Measurements from ENCODE around the gene SHANK2. TPM values are rescaled to one million over a fixed set of nuclear protein-coding genes. Genes with fewer than 3 reads are reported as not detected.

Gene SHANK2
- polyA plus RNA-seq, 1 donor (not counting 4 experiments of a cell fraction or from before 2014, with no cell fraction given) = 0.22 TPM

DNA sequence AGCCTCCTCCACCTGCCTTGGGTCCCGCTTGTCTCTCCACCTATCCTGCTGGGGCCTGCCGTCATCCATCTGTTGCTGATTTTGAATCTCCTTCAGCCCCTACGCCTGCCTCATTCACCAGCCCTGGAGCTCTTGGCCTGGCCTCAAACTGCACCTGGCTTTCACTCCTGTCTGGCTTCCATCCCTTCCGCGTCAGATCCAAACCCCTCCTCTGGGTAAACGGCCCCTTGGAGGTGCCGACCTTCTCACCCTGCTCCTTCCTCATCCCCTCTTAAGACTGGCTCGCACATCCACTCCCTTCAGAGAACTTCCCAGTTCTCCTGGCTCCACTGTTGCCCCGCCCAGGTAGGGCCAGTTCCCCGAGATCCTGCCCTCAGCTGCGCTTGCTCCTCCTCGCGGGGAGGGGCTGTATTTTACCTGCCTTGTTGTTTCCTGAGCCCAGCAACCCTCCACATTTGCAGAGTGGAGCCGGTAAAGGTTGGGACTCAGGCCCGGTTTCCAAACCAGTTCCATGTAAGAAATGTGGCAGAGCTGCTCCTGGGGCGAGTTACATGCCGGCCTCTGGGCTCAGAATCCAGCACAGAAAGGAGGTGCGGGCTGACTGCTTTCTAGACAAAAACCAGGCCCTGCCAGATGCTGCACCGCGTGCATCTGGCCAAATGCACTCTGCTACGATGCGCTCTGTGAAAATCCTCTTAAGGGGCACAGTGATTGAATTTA, 13.9 kb upstream of the SHANK2 start:
- no peaks in the 10 kb centered on the region for H3K27me3 ChIP-seq (ENCODE audit: control insufficient read depth, extremely low read depth, insufficient read depth, low read length)
- H3K4me1 ChIP-seq (ENCODE audit: control insufficient read depth, extremely low read depth, insufficient read depth, low read length) = no peaks in the 10 kb centered on the region
- H3K9me1 ChIP-seq (ENCODE audit: control insufficient read depth, extremely low read depth, insufficient read depth, low read length) = no peaks in the 10 kb centered on the region
- H3K9ac ChIP-seq (ENCODE audit: control insufficient read depth, extremely low read depth, insufficient read depth, low read length) = no peak overlapping the region
- FAIRE-seq (no peak), DNase-seq (ENCODE audit: low read depth, low spot score) (no peak)
- no peak for TF ChIP-seq EZH2 (IDR thresholded peaks at IDR 0.05; ENCODE audit: low read length)
- TF ChIP-seq, protein P1, sequence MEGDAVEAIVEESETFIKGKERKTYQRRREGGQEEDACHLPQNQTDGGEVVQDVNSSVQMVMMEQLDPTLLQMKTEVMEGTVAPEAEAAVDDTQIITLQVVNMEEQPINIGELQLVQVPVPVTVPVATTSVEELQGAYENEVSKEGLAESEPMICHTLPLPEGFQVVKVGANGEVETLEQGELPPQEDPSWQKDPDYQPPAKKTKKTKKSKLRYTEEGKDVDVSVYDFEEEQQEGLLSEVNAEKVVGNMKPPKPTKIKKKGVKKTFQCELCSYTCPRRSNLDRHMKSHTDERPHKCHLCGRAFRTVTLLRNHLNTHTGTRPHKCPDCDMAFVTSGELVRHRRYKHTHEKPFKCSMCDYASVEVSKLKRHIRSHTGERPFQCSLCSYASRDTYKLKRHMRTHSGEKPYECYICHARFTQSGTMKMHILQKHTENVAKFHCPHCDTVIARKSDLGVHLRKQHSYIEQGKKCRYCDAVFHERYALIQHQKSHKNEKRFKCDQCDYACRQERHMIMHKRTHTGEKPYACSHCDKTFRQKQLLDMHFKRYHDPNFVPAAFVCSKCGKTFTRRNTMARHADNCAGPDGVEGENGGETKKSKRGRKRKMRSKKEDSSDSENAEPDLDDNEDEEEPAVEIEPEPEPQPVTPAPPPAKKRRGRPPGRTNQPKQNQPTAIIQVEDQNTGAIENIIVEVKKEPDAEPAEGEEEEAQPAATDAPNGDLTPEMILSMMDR (optimal IDR thresholded peaks at IDR 0.05 in 1 of 3, IDR thresholded peaks at IDR 0.05 in 1 of 3, conservative IDR thresholded peaks at IDR 0.05 in 1 of 3; ENCODE audit: extremely low read depth in 1 of 3, insufficient read depth in 2 of 3, low read length in 3 of 3) = peak; percentile 11 to 34 (median 24)
- H3K4me3 ChIP-seq (ENCODE audit: control insufficient read depth in 2 of 3, extremely low read depth in 1 of 3, insufficient read depth in 2 of 3, low read depth in 1 of 3, low read length in 3 of 3) = no peak overlapping the region
- peak overlapping the region; percentile 91 for H2AFZ ChIP-seq (ENCODE audit: control insufficient read depth, low read length)
- H3K36me3 ChIP-seq (ENCODE audit: control insufficient read depth in 2 of 2, extremely low read depth in 1 of 2, insufficient read depth in 2 of 2, low read length in 2 of 2) = no peaks in the 10 kb centered on the region
- H3K79me2 ChIP-seq (ENCODE audit: control insufficient read depth, insufficient read depth, low read length) = no peaks in the 10 kb centered on the region
- dilution Hi-C loops (cut with MboI; ENCODE audit: extremely low pct_ligation_motif_present, low sequenced_read_pairs) = no loop called here
- no peaks in the 10 kb centered on the region for H3K9me3 ChIP-seq (ENCODE audit: control insufficient read depth, low read depth, low read length)
- H4K20me1 ChIP-seq (ENCODE audit: control insufficient read depth, extremely low read depth, insufficient read depth, low read length) = no peaks in the 10 kb centered on the region
- no peak overlapping the region for H3K27ac ChIP-seq (ENCODE audit: control insufficient read depth, insufficient read depth, low read length)
- peak overlapping the region; percentile 50 for H3K4me2 ChIP-seq (ENCODE audit: control insufficient read depth, extremely low read depth, insufficient read depth, low read depth, low read length)

DNA sequence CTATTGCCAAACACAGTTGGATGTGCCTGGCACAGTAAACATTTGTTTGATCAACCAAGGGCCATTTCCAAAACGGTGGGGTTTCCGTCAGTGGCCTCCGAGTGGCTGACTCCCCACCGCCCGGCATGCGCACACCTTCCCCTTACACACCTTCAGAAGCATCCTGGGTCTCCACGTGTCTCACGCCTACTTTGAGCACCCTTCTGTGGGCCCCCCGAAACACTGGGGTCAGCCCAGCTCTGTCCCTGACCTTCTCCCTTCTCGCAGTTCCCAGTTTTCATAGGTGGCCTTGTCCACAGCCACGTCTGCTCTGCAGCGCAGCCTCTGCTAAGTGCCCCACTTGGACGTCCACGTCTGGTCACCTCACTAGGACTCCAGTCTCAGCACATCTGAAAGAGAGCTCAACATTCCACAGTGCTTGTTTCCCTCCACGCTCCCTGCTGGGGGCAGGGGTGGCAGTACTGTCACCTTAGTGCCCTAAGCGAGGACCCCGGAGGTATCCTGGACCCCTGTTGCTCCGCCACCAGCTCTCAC, 13.2 kb upstream of the SHANK2 start:
- FAIRE-seq (no peak), DNase-seq (ENCODE audit: low read depth, low spot score) (no peak)
- dilution Hi-C loops (cut with MboI; ENCODE audit: extremely low pct_ligation_motif_present, low sequenced_read_pairs) = no loop called here
- Histone ChIP-seq H3K4me2 (ENCODE audit: control insufficient read depth, extremely low read depth, insufficient read depth, low read depth, low read length) (no peak overlapping the region), H3K27me3 (ENCODE audit: control insufficient read depth, extremely low read depth, insufficient read depth, low read length) (no peaks in the 10 kb centered on the region), H2AFZ (ENCODE audit: control insufficient read depth, low read length) (no peak overlapping the region), H4K20me1 (ENCODE audit: control insufficient read depth, extremely low read depth, insufficient read depth, low read length) (no peaks in the 10 kb centered on the region), H3K27ac (ENCODE audit: control insufficient read depth, insufficient read depth, low read length) (no peak overlapping the region), H3K9me3 (ENCODE audit: control insufficient read depth, low read depth, low read length) (no peaks in the 10 kb centered on the region), H3K79me2 (ENCODE audit: control insufficient read depth, insufficient read depth, low read length) (no peaks in the 10 kb centered on the region), H3K9me1 (ENCODE audit: control insufficient read depth, extremely low read depth, insufficient read depth, low read length) (no peaks in the 10 kb centered on the region), H3K36me3 (ENCODE audit: control insufficient read depth in 2 of 2, extremely low read depth in 1 of 2, insufficient read depth in 2 of 2, low read length in 2 of 2) (no peaks in the 10 kb centered on the region), H3K9ac (ENCODE audit: control insufficient read depth, extremely low read depth, insufficient read depth, low read length) (no peak overlapping the region), H3K4me1 (ENCODE audit: control insufficient read depth, extremely low read depth, insufficient read depth, low read length) (no peaks in the 10 kb centered on the region), H3K4me3 (ENCODE audit: control insufficient read depth in 2 of 3, extremely low read depth in 1 of 3, insufficient read depth in 2 of 3, low read depth in 1 of 3, low read length in 3 of 3) (no peak overlapping the region)
- TF ChIP-seq, protein P1 (optimal IDR thresholded peaks at IDR 0.05 in 1 of 3, IDR thresholded peaks at IDR 0.05 in 1 of 3, conservative IDR thresholded peaks at IDR 0.05 in 1 of 3; ENCODE audit: extremely low read depth in 1 of 3, insufficient read depth in 2 of 3, low read length in 3 of 3) = no peak
- TF ChIP-seq EZH2 (IDR thresholded peaks at IDR 0.05; ENCODE audit: low read length) = no peak
